Measurements from ENCODE around the gene FOXP1.

The FOXP1 gene

GRCh38 chr3:71414189-71414927 is 169.2 kb downstream of the FOXP1 start:
- FAIRE-seq (no peak), DNase-seq (ENCODE audit: extremely low spot score, insufficient read length, low read depth) (no peak)

GRCh38 chr3:71413572-71413971 is 170.0 kb downstream of the FOXP1 start:
- FAIRE-seq (no peak), DNase-seq (ENCODE audit: extremely low spot score, insufficient read length, low read depth) (no peak)

GRCh38 chr3:71409352-71409751 is 174.2 kb downstream of the FOXP1 start:
- DNase-seq (ENCODE audit: extremely low spot score, insufficient read length, low read depth): no peak
- no peak for FAIRE-seq

- no peak for FAIRE-seq
- DNase-seq (ENCODE audit: extremely low spot score, insufficient read length, low read depth): no peak
Observed at GRCh38 chr3:71408903-71409302, 174.6 kb downstream of the FOXP1 start.

- DNase-seq (ENCODE audit: extremely low spot score, insufficient read length, low read depth) (no peak), FAIRE-seq (no peak)
Observed at GRCh38 chr3:71407823-71408222, 175.7 kb downstream of the FOXP1 start.

GRCh38 chr3:71406972-71407810 is 176.3 kb downstream of the FOXP1 start:
- no peak for DNase-seq (ENCODE audit: extremely low spot score, insufficient read length, low read depth)
- no peak for FAIRE-seq

GRCh38 chr3:71402911-71403310 is 180.6 kb downstream of the FOXP1 start:
- FAIRE-seq: no peak

GRCh38 chr3:71402280-71402679 is 181.2 kb downstream of the FOXP1 start:
- DNase-seq (ENCODE audit: extremely low spot score, insufficient read length, low read depth) (no peak), FAIRE-seq (no peak)

More at GRCh38 chr3:71402911-71403310, 180.6 kb downstream of the FOXP1 start:
- DNase-seq (ENCODE audit: extremely low spot score, insufficient read length, low read depth): no peak

- DNase-seq (ENCODE audit: extremely low spot score, insufficient read length, low read depth): no peak
- no peak for FAIRE-seq
Observed at GRCh38 chr3:71401695-71402231, 181.8 kb downstream of the FOXP1 start.

- no peak for DNase-seq (ENCODE audit: extremely low spot score, insufficient read length, low read depth)
Observed at GRCh38 chr3:71400986-71401451, 182.5 kb downstream of the FOXP1 start.

GRCh38 chr3:71399478-71399877 is 184.1 kb downstream of the FOXP1 start:
- DNase-seq (ENCODE audit: extremely low spot score, insufficient read length, low read depth) (no peak), FAIRE-seq (no peak)

More at GRCh38 chr3:71400986-71401451, 182.5 kb downstream of the FOXP1 start:
- no peak for FAIRE-seq

- DNase-seq (ENCODE audit: extremely low spot score, insufficient read length, low read depth) (no peak), FAIRE-seq (no peak)
Observed at GRCh38 chr3:71398157-71398836, 185.2 kb downstream of the FOXP1 start.

- FAIRE-seq (no peak), DNase-seq (ENCODE audit: extremely low spot score, insufficient read length, low read depth) (no peak)
Observed at GRCh38 chr3:71397726-71398125, 185.8 kb downstream of the FOXP1 start.

GRCh38 chr3:71397046-71397445 is 186.5 kb downstream of the FOXP1 start:
- FAIRE-seq (peak; percentile 44), DNase-seq (ENCODE audit: extremely low spot score, insufficient read length, low read depth) (no peak)

- DNase-seq (ENCODE audit: extremely low spot score, insufficient read length, low read depth) (no peak), FAIRE-seq (no peak)
Observed at GRCh38 chr3:71395927-71396695, 187.4 kb downstream of the FOXP1 start.

GRCh38 chr3:71395470-71395869 is 188.1 kb downstream of the FOXP1 start:
- no peak for DNase-seq (ENCODE audit: extremely low spot score, insufficient read length, low read depth)
- FAIRE-seq: no peak

- no peak for FAIRE-seq
- DNase-seq (ENCODE audit: extremely low spot score, insufficient read length, low read depth): no peak
Observed at GRCh38 chr3:71393745-71394144, 189.8 kb downstream of the FOXP1 start.

GRCh38 chr3:71393093-71393492 is 190.4 kb downstream of the FOXP1 start:
- DNase-seq (ENCODE audit: extremely low spot score, insufficient read length, low read depth) (no peak), FAIRE-seq (peak; percentile 73)

- FAIRE-seq: peak; percentile 93
- no peak for DNase-seq (ENCODE audit: extremely low spot score, insufficient read length, low read depth)
Observed at GRCh38 chr3:71392251-71392650, 191.3 kb downstream of the FOXP1 start.

- FAIRE-seq: no peak
- no peak for DNase-seq (ENCODE audit: extremely low spot score, insufficient read length, low read depth)
Observed at GRCh38 chr3:71391361-71391760, 192.2 kb downstream of the FOXP1 start.

Data from GM18507 (cell line).